ENCODE results near the gene KCNJ5.

KCNJ5 gene

GRCh38 chr11:128955636-128956035, 64.5 kb downstream of the KCNJ5 start:
- DNase-seq (ENCODE audit: low read depth, low spot score), result no peak

- peak; percentile 81 for DNase-seq (ENCODE audit: low read depth, low spot score)
Observed at GRCh38 chr11:128956401-128957201, 65.4 kb downstream of the KCNJ5 start.

- DNase-seq (ENCODE audit: low read depth, low spot score), result no peak
Observed at GRCh38 chr11:128957202-128957482, 66.0 kb downstream of the KCNJ5 start.

- no peak for DNase-seq (ENCODE audit: low read depth, low spot score)
Observed at GRCh38 chr11:128961645-128962044, 70.5 kb downstream of the KCNJ5 start.

GRCh38 chr11:128962896-128963295, 71.7 kb downstream of the KCNJ5 start:
- no peak for DNase-seq (ENCODE audit: low read depth, low spot score)

- no peak for DNase-seq (ENCODE audit: low read depth, low spot score)
Observed at GRCh38 chr11:128963744-128964325, 72.7 kb downstream of the KCNJ5 start.

GRCh38 chr11:128964463-128964930, 73.3 kb downstream of the KCNJ5 start:
- DNase-seq (ENCODE audit: low read depth, low spot score), result no peak

GRCh38 chr11:128965485-128965884, 74.3 kb downstream of the KCNJ5 start:
- peak; percentile 29 for DNase-seq (ENCODE audit: low read depth, low spot score)

GRCh38 chr11:128967578-128967977, 76.4 kb downstream of the KCNJ5 start:
- no peak for DNase-seq (ENCODE audit: low read depth, low spot score)

- no peak for DNase-seq (ENCODE audit: low read depth, low spot score)
Observed at GRCh38 chr11:128968916-128969315, 77.8 kb downstream of the KCNJ5 start.

All from astrocyte of the hippocampus (primary cell).